Activated naive CD8-positive, alpha-beta T cell treated with anti-CD3 and anti-CD28 coated beads, Interleukin-2, amount 10 ng/mL, durations not matched to agents 7 days and 5 days (primary cell): ENCODE data around the gene SEC31A. TPM values are rescaled to one million over a fixed set of nuclear protein-coding genes. Genes with fewer than 3 reads are reported as not detected.
"Not testable (repeated sequence)": the region's sequence is repeated elsewhere in the genome, so short reads cannot be mapped to it uniquely, and the experiment has no call there.

Experiments used
- ATAC-seq: fragments of 150-1000 bp; cut with Tn5 transposase; one replicate; pipeline ENCODE4 v1.10.0; 2021; ENCODE audit warnings: low read depth, moderate library complexity
- POLR2A ChIA-PET: fragments of 350-600 bp; sonication (Branson Sonifier 250); formaldehyde crosslinking; loops from one replicate; lab custom pipeline; 2021; ENCODE audit warnings: antibody characterized with exemption; lab: Charles Lee
- DNase-seq: peaks from one replicate; pipeline ENCODE4 v3.0.0; 2021
- H3K27ac Mint-ChIP-seq: one replicate; pipeline ENCODE4 v1.8.0; 2022; ENCODE audit warnings: mild to moderate bottlenecking, mixed read lengths
- H3K27me3 Mint-ChIP-seq: one replicate; pipeline ENCODE4 v1.8.0; 2022; ENCODE audit warnings: mild to moderate bottlenecking, moderate library complexity, mixed read lengths
- H3K36me3 Mint-ChIP-seq: one replicate; pipeline ENCODE4 v1.8.0; 2021; ENCODE audit warnings: mild to moderate bottlenecking, mixed read lengths
- H3K4me1 Mint-ChIP-seq: one replicate; pipeline ENCODE4 v1.8.0; 2021; ENCODE audit warnings: mixed read lengths
- H3K4me3 Mint-ChIP-seq: one replicate; pipeline ENCODE4 v1.8.0; 2022; ENCODE audit warnings: mild to moderate bottlenecking, moderate library complexity, mixed read lengths
- H3K9me3 Mint-ChIP-seq: one replicate; pipeline ENCODE4 v1.8.0; 2021; ENCODE audit warnings: mixed read lengths
- total RNA-seq, 2 experiments: library from RNA; stranded (reverse); gene quantifications; one replicate each; pipeline ENCODE4 v1.2.3, GENCODE V29; 2021

The SEC31A gene
- total RNA-seq, 2 experiments from 2014 or later = 118 to 122 TPM

GRCh38 chr4:82851885-82852750 lies 38.8 kb downstream of the SEC31A start:
- Mint-ChIP-seq H3K9me3 (no peaks in the 10 kb centered on the region), H3K27me3 (no peaks in the 10 kb centered on the region), H3K4me1 (peaks cover 10% of the 10 kb centered on the region), H3K27ac (peak overlapping the region; percentile 39), H3K36me3 (peaks cover 27% of the 10 kb centered on the region), H3K4me3 (no peak overlapping the region)
- ATAC-seq (no peak), DNase-seq (no peak)
- POLR2A ChIA-PET = interaction anchor here (0.9 kb wide), 1 partner anchor 183 kb away, joined by 3 read pairs; the partner anchor contains the start of gene COPS4

- ATAC-seq = no peak
- Mint-ChIP-seq H3K36me3 (peaks cover 31% of the 10 kb centered on the region), H3K27me3 (no peaks in the 10 kb centered on the region), H3K27ac (no peak overlapping the region), H3K4me3 (no peak overlapping the region), H3K9me3 (no peaks in the 10 kb centered on the region), H3K4me1 (peaks cover 11% of the 10 kb centered on the region)
- POLR2A ChIA-PET = no interaction called here
- DNase-seq = no peak
Measured at GRCh38 chr4:82851318-82851717, 39.6 kb downstream of the SEC31A start.

GRCh38 chr4:82850684-82851083 lies 40.3 kb downstream of the SEC31A start:
- DNase-seq = no peak
- peaks cover 11% of the 10 kb centered on the region for H3K4me1 Mint-ChIP-seq
- no peaks in the 10 kb centered on the region for H3K27me3 Mint-ChIP-seq
- POLR2A ChIA-PET = interaction anchor here (0.6 kb wide), 1 partner anchor 23 kb away, joined by 4 read pairs; no protein-coding TSS in a partner anchor
- H3K9me3 Mint-ChIP-seq = no peaks in the 10 kb centered on the region
- ATAC-seq = no peak
- H3K36me3 Mint-ChIP-seq = peaks cover 33% of the 10 kb centered on the region
- no peak overlapping the region for H3K4me3 Mint-ChIP-seq
- H3K27ac Mint-ChIP-seq = no peak overlapping the region

GRCh38 chr4:82848706-82849105 lies 42.2 kb downstream of the SEC31A start:
- H3K27ac Mint-ChIP-seq = no peak overlapping the region
- H3K4me1 Mint-ChIP-seq = peaks cover 9% of the 10 kb centered on the region
- H3K27me3 Mint-ChIP-seq = no peaks in the 10 kb centered on the region
- H3K36me3 Mint-ChIP-seq = peaks cover 34% of the 10 kb centered on the region
- no peaks in the 10 kb centered on the region for H3K9me3 Mint-ChIP-seq
- DNase-seq = no peak
- no peak for ATAC-seq
- no peak overlapping the region for H3K4me3 Mint-ChIP-seq
- POLR2A ChIA-PET = interaction anchor here (0.7 kb wide), 1 partner anchor 50 kb away, joined by 5 read pairs; the partner anchor contains the start of gene SCD5

GRCh38 chr4:82842593-82842992 lies 48.4 kb downstream of the SEC31A start:
- Mint-ChIP-seq H3K4me3 (no peak overlapping the region), H3K9me3 (no peaks in the 10 kb centered on the region), H3K27me3 (no peaks in the 10 kb centered on the region), H3K4me1 (peaks cover 2% of the 10 kb centered on the region), H3K27ac (no peak overlapping the region), H3K36me3 (peaks cover 37% of the 10 kb centered on the region)
- DNase-seq (no peak), ATAC-seq (no peak)
- POLR2A ChIA-PET = no interaction called here

- peaks cover 25% of the 10 kb centered on the region for H3K36me3 Mint-ChIP-seq
- no peaks in the 10 kb centered on the region for H3K9me3 Mint-ChIP-seq
- no peaks in the 10 kb centered on the region for H3K4me1 Mint-ChIP-seq
- POLR2A ChIA-PET = no interaction called here
- no peak overlapping the region for H3K27ac Mint-ChIP-seq
- H3K27me3 Mint-ChIP-seq = no peaks in the 10 kb centered on the region
- ATAC-seq = no peak
- H3K4me3 Mint-ChIP-seq = no peak overlapping the region
- no peak for DNase-seq
Measured at GRCh38 chr4:82839624-82840023, 51.3 kb downstream of the SEC31A start.

GRCh38 chr4:82833696-82834313 lies 57.1 kb downstream of the SEC31A start:
- H3K9me3 Mint-ChIP-seq = peaks cover 2% of the 10 kb centered on the region
- DNase-seq (no peak), ATAC-seq (no peak)
- H3K36me3 Mint-ChIP-seq = peaks cover 28% of the 10 kb centered on the region
- peaks cover 1% of the 10 kb centered on the region for H3K4me1 Mint-ChIP-seq
- POLR2A ChIA-PET = interaction anchor here (0.6 kb wide), 1 partner anchor 634 kb away, joined by 5 read pairs; no protein-coding TSS in a partner anchor
- H3K27me3 Mint-ChIP-seq = no peaks in the 10 kb centered on the region
- no peak overlapping the region for H3K27ac Mint-ChIP-seq
- H3K4me3 Mint-ChIP-seq = no peak overlapping the region

- ATAC-seq, H3K4me3 Mint-ChIP-seq, POLR2A ChIA-PET, H3K27me3 Mint-ChIP-seq, H3K9me3 Mint-ChIP-seq, H3K27ac Mint-ChIP-seq, H3K4me1 Mint-ChIP-seq, DNase-seq: not testable (repeated sequence)
- peaks cover 29% of the 10 kb centered on the region for H3K36me3 Mint-ChIP-seq
Measured at GRCh38 chr4:82833060-82833459, 57.9 kb downstream of the SEC31A start.

GRCh38 chr4:82825425-82825824 lies 65.5 kb downstream of the SEC31A start:
- H3K27me3 Mint-ChIP-seq = no peaks in the 10 kb centered on the region
- H3K27ac Mint-ChIP-seq = no peak overlapping the region
- POLR2A ChIA-PET = no interaction called here
- ATAC-seq (no peak), DNase-seq (no peak)
- no peak overlapping the region for H3K4me3 Mint-ChIP-seq
- peaks cover 31% of the 10 kb centered on the region for H3K36me3 Mint-ChIP-seq
- H3K4me1 Mint-ChIP-seq = peaks cover 1% of the 10 kb centered on the region
- H3K9me3 Mint-ChIP-seq = no peaks in the 10 kb centered on the region

GRCh38 chr4:82823062-82823461 lies 67.9 kb downstream of the SEC31A start:
- Mint-ChIP-seq H3K9me3 (no peaks in the 10 kb centered on the region), H3K4me1 (peaks cover 8% of the 10 kb centered on the region), H3K4me3 (no peak overlapping the region), H3K27ac (no peak overlapping the region), H3K27me3 (no peaks in the 10 kb centered on the region), H3K36me3 (peaks cover 37% of the 10 kb centered on the region)
- POLR2A ChIA-PET = no interaction called here
- no peak for ATAC-seq
- DNase-seq = no peak

GRCh38 chr4:82820689-82821088 lies 70.3 kb downstream of the SEC31A start:
- no peak overlapping the region for H3K4me3 Mint-ChIP-seq
- peaks cover 38% of the 10 kb centered on the region for H3K36me3 Mint-ChIP-seq
- no peak overlapping the region for H3K27ac Mint-ChIP-seq
- no peak for DNase-seq
- no peaks in the 10 kb centered on the region for H3K9me3 Mint-ChIP-seq
- POLR2A ChIA-PET = no interaction called here
- ATAC-seq = no peak
- H3K4me1 Mint-ChIP-seq = peaks cover 8% of the 10 kb centered on the region
- no peaks in the 10 kb centered on the region for H3K27me3 Mint-ChIP-seq

GRCh38 chr4:82818664-82819662 lies 72.0 kb downstream of the SEC31A start:
- Mint-ChIP-seq H3K4me1 (peaks cover 8% of the 10 kb centered on the region), H3K4me3 (no peak overlapping the region), H3K27ac (no peak overlapping the region), H3K9me3 (no peaks in the 10 kb centered on the region), H3K27me3 (no peaks in the 10 kb centered on the region), H3K36me3 (peaks cover 32% of the 10 kb centered on the region)
- ATAC-seq = no peak
- DNase-seq = no peak
- POLR2A ChIA-PET = interaction anchor here (0.7 kb wide), 1 partner anchor 465 kb away, joined by 3 read pairs; the partner anchor contains the start of gene COQ2

GRCh38 chr4:82816874-82817273 lies 74.1 kb downstream of the SEC31A start:
- not testable (repeated sequence) for H3K9me3 Mint-ChIP-seq, DNase-seq, H3K27me3 Mint-ChIP-seq, ATAC-seq, H3K4me3 Mint-ChIP-seq, H3K27ac Mint-ChIP-seq, H3K4me1 Mint-ChIP-seq
- POLR2A ChIA-PET = interaction anchor here (0.6 kb wide), 2 partner anchors 33 to 701 kb away, joined by 3 to 6 read pairs; no protein-coding TSS in a partner anchor
- H3K36me3 Mint-ChIP-seq = peaks cover 28% of the 10 kb centered on the region
